IMR-90 (cell line): ENCODE measurements around the gene LRP3. TPM values are rescaled to one million over a fixed set of nuclear protein-coding genes. Genes with fewer than 3 reads are reported as not detected.

Source experiments
- ATAC-seq: fragments of 200-7000 bp; cut with Tn5 transposase; 2 replicates; pipeline ENCODE4 v1.9.1; 2020; ENCODE audit warnings: low read depth, mild to moderate bottlenecking, moderate library complexity
- BruUV-seq: library from RNA; stranded (reverse); fragments of 400-500 nt; replicated peaks from 2 replicates; lab custom pipeline; 2021; lab: Mats Ljungman, UMichigan
- CTCF ChIA-PET: fragments of 300-600 bp; formaldehyde crosslinking; extraction: SDS; loops from one replicate; lab custom pipeline; 2021; ENCODE audit warnings: antibody characterized with exemption; lab: Yijun Ruan, JAX
- POLR2A ChIA-PET: fragments of 300-600 bp; sonication (Branson Sonifier 250); formaldehyde crosslinking; loops from one replicate; lab custom pipeline; 2022; ENCODE audit warnings: antibody characterized with exemption; ENCODE audit not compliant: unreplicated experiment; lab: Charles Lee
- DNase-seq: peaks from one replicate; pipeline ENCODE4 v3.0.0; 2013
- H2AFZ ChIP-seq: replicated peaks from 2 replicates; pipeline ENCODE3; 2013; ENCODE audit warnings: low read length, mild to moderate bottlenecking; ENCODE audit not compliant: poor library complexity
- H2AK5ac ChIP-seq: 2 replicates; pipeline ENCODE4 v1.6.1; 2013; ENCODE audit warnings: low read depth, low read length, inconsistent platforms
- H2AK9ac ChIP-seq: replicated peaks from 2 replicates; pipeline ENCODE3; 2013; ENCODE audit warnings: mild to moderate bottlenecking, low read depth, low read length, moderate library complexity; ENCODE audit not compliant: poor library complexity
- H2BK120ac ChIP-seq: 2 replicates; pipeline ENCODE4 v1.6.1; 2013; ENCODE audit warnings: low read depth, low read length, inconsistent platforms
- H2BK15ac ChIP-seq: 3 replicates; pipeline ENCODE4 v1.6.1; 2013; ENCODE audit warnings: low read depth, low read length, inconsistent platforms
- H2BK20ac ChIP-seq: 2 replicates; pipeline ENCODE4 v1.6.1; 2013; ENCODE audit warnings: low read depth, mild to moderate bottlenecking, inconsistent platforms, low read length, moderate library complexity
- H2BK5ac ChIP-seq: 2 replicates; pipeline ENCODE4 v1.6.1; 2013; ENCODE audit warnings: mild to moderate bottlenecking, low read depth, low read length, inconsistent platforms; ENCODE audit not compliant: poor library complexity, severe bottlenecking
- H3K14ac ChIP-seq: replicated peaks from 2 replicates; pipeline ENCODE4 v1.6.1; 2013; ENCODE audit warnings: low read depth, low read length, inconsistent platforms
- H3K18ac ChIP-seq: 2 replicates; pipeline ENCODE4 v1.6.1; 2013; ENCODE audit warnings: low read depth, low read length, control low read depth
- H3K23ac ChIP-seq: 2 replicates; pipeline ENCODE4 v1.6.1; 2013; ENCODE audit warnings: low read depth, low read length, inconsistent platforms
- H3K27ac ChIP-seq: 2 replicates; pipeline ENCODE4 v1.5.1; 2013; ENCODE audit warnings: mild to moderate bottlenecking, control low read depth, low read length; ENCODE audit not compliant: insufficient read depth
- H3K27me3 ChIP-seq: 2 replicates; pipeline ENCODE4 v1.6.1; 2013; ENCODE audit warnings: low read length; ENCODE audit not compliant: control insufficient read depth, insufficient read depth
- H3K36me3 ChIP-seq: 2 replicates; pipeline ENCODE4 v1.6.1; 2013; ENCODE audit warnings: low read length, mixed read lengths; ENCODE audit not compliant: control insufficient read depth, insufficient read depth
- H3K4ac ChIP-seq: 2 replicates; pipeline ENCODE4 v1.6.1; 2013; ENCODE audit warnings: low read depth, low read length, inconsistent platforms
- H3K4me1 ChIP-seq: 2 replicates; pipeline ENCODE4 v1.6.1; 2013; ENCODE audit warnings: low read length, mixed read lengths; ENCODE audit not compliant: control insufficient read depth, insufficient read depth
- H3K4me2 ChIP-seq: 2 replicates; pipeline ENCODE4 v1.6.1; 2013; ENCODE audit warnings: low read depth, mild to moderate bottlenecking, control low read depth, low read length, moderate library complexity
- H3K4me3 ChIP-seq: 2 replicates; pipeline ENCODE4 v1.5.1; 2013; ENCODE audit warnings: low read depth, mild to moderate bottlenecking, control low read depth, low read length, moderate library complexity; ENCODE audit not compliant: insufficient read depth
- H3K56ac ChIP-seq: 2 replicates; pipeline ENCODE4 v1.6.1; 2013; ENCODE audit warnings: low read length, inconsistent platforms; ENCODE audit not compliant: insufficient read depth; ENCODE audit errors: extremely low read depth
- H3K79me1 ChIP-seq, 2 experiments: 2 replicates each; pipeline ENCODE4 v1.6.1; 2013; ENCODE audit warnings: low read length in 2 of 2, inconsistent platforms in 1 of 2, low read depth in 1 of 2
- H3K9ac ChIP-seq: 2 replicates; pipeline ENCODE4 v1.6.1; 2013; ENCODE audit warnings: low read depth, low read length, control low read depth
- H3K9me1 ChIP-seq: 2 replicates; pipeline ENCODE4 v1.6.1; 2013; ENCODE audit warnings: low read length, inconsistent platforms; ENCODE audit not compliant: insufficient read depth
- H3K9me3 ChIP-seq: 2 replicates; pipeline ENCODE4 v1.6.1; 2013; ENCODE audit warnings: low read length; ENCODE audit not compliant: control insufficient read depth, insufficient read depth
- H4K20me1 ChIP-seq: 2 replicates; pipeline ENCODE4 v1.6.1; 2013; ENCODE audit warnings: low read length, inconsistent platforms; ENCODE audit not compliant: insufficient read depth
- H4K5ac ChIP-seq: 2 replicates; pipeline ENCODE4 v1.6.1; 2013; ENCODE audit warnings: mild to moderate bottlenecking, low read depth, low read length, control low read depth
- H4K8ac ChIP-seq, 2 experiments: 2 replicates each; pipeline ENCODE4 v1.6.1; 2013; ENCODE audit warnings: low read depth in 2 of 2, low read length in 2 of 2, control low read depth in 1 of 2, inconsistent platforms in 1 of 2
- H4K91ac ChIP-seq: 2 replicates; pipeline ENCODE4 v1.6.1; 2013; ENCODE audit warnings: low read depth, low read length, inconsistent platforms; ENCODE audit not compliant: insufficient read depth
- MXI1 ChIP-seq: IDR thresholded peaks from 2 replicates; pipeline ENCODE4 v1.6.1; 2012; ENCODE audit warnings: low read depth, mild to moderate bottlenecking, low read length, moderate library complexity, borderline replicate concordance
- POLR2A ChIP-seq: IDR thresholded peaks from 2 replicates; pipeline ENCODE4 v1.6.1; 2012; ENCODE audit warnings: mild to moderate bottlenecking, low read depth, low read length
- SMC3 ChIP-seq: fragments of 150-350 bp; IDR thresholded peaks from 2 replicates; pipeline ENCODE4 v1.6.1; 2016; ENCODE audit warnings: low read depth, mild to moderate bottlenecking, antibody characterized with exemption, low read length, moderate library complexity
- WGBS, 2 experiments: methylation state at CpG; one replicate each; pipeline versions ENCODE4 v1.1.5 to v1.1.7; 2013; ENCODE audit warnings: missing lambda C conversion rate in 2 of 2; ENCODE audit not compliant: insufficient read length in 1 of 2; ENCODE audit errors: extremely low coverage in 2 of 2; 5-methylcytosine and 5-hydroxymethylcytosine counted together
- dilution Hi-C: fragments of 300-500 bp; cut with HindIII; formaldehyde crosslinking; loops from one replicate; pipeline ENCODE4 v1.14.3; 2018; ENCODE audit warnings: low sequenced_read_pairs; ENCODE audit not compliant: unreplicated experiment
- in situ Hi-C: fragments of 300-500 bp; cut with MboI; formaldehyde crosslinking; loops from 3 replicates; pipeline ENCODE4 v1.14.3; 2019; ENCODE audit warnings: low sequenced_read_pairs, inconsistent platforms, mixed read lengths
- intact Hi-C: fragments of 100-400 bp; cut with micrococcal nuclease; formaldehyde crosslinking; loops from 2 replicates; pipeline ENCODE4 v1.10.0; 2022
- polyA plus RNA-seq, 3 experiments: library from polyadenylated mRNA; depleted of rRNA; stranded (reverse); fragments of >200 nt; gene quantifications; 2 replicates each; pipeline ENCODE4 v1.2.3, GENCODE V29; 2012; ENCODE audit warnings: low replicate concordance in 1 of 3
- total RNA-seq: library from RNA; depleted of rRNA; stranded (reverse); fragments of >200 nt; gene quantifications from 2 replicates; pipeline ENCODE4 v1.2.3, GENCODE V29; 2012

The LRP3 gene
- total and polyA plus RNA-seq, 2 of the 4 experiments (the other 2 are of a cell fraction) = 8.4 to 20.2 TPM

- ChIA-PET POLR2A (no interaction called here), CTCF (no interaction called here)
- Histone ChIP-seq H3K56ac (no peak overlapping the region), H4K5ac (no peak overlapping the region), H3K36me3 (no peaks in the 10 kb centered on the region), H2AK5ac (no peak overlapping the region), H3K27me3 (peaks cover 48% of the 10 kb centered on the region), H3K4me2 (no peak overlapping the region), H2BK15ac (no peak overlapping the region), H2AFZ (no peak overlapping the region), H4K20me1 (no peaks in the 10 kb centered on the region), H3K9me1 (peaks cover 7% of the 10 kb centered on the region; the same call in 1 of the 2 replicates), H2AK9ac (no peak overlapping the region), H2BK20ac (no peak overlapping the region), H3K4me1 (no peaks in the 10 kb centered on the region; the same call in 1 of the 2 replicates), H3K4ac (no peak overlapping the region), H3K27ac (no peak overlapping the region), H3K18ac (no peak overlapping the region), H4K91ac (no peak overlapping the region), H3K23ac (no peak overlapping the region), H4K8ac (no peak overlapping the region), H3K79me1 (no peaks in the 10 kb centered on the region), H2BK5ac (no peak overlapping the region), H3K9ac (no peak overlapping the region), H2BK120ac (no peak overlapping the region), H3K9me3 (peaks cover 13% of the 10 kb centered on the region), H3K14ac (no peak overlapping the region), H3K4me3 (no peak overlapping the region)
- no TSS peak for BruUV-seq
- TF ChIP-seq MXI1 (no peak), SMC3 (no peak), POLR2A (no peak)
- 67% methylated on average over 1 of the region's 5 CpGs; no CpG with 5 or more reads in 1 of the 2 experiments for WGBS, 2 experiments
- dilution Hi-C loops (no loop called here), in situ Hi-C loops (loop anchor here (10.0 kb wide), 1 partner anchor 535 kb away; no protein-coding TSS in a partner anchor), intact Hi-C loops (loop anchor here (5.0 kb wide), 1 partner anchor 452 kb away; no protein-coding TSS in a partner anchor)
- ATAC-seq = no peak
- DNase-seq = no peak
Measured at GRCh38 chr19:33229962-33230361, 35.8 kb downstream of the LRP3 start.
